ENCODE measurements around the gene EIF2S1. TPM values are rescaled to one million over a fixed set of nuclear protein-coding genes. Genes with fewer than 3 reads are reported as not detected.

EIF2S1 gene
- total RNA-seq, 8 experiments from 2014 or later: 81.3 to 176 (median 105) TPM

- H3K27ac ChIP-seq: no peak overlapping the region
- H3K4me1 ChIP-seq (replicated peaks in 1 of 2): peaks cover 18 to 26% of the 10 kb centered on the region in 2 donors
- H3K4me3 ChIP-seq: peak overlapping the region in 4 of 5 donors; percentile 49 to 81 (median 62)
- ATAC-seq (replicated peaks in 6 of 8): no peak
- in situ Hi-C loops (cut with MboI; ENCODE audit: low pct_unique_long_range_greater_than_20kb in 2 of 9, low sequenced_read_pairs in 9 of 9, unreplicated experiment in 9 of 9): no loop called here
- 4 to 64% (median 29%) methylated on average over 2 to 4 of the region's 4 CpGs; no CpG with 5 or more reads in 3 of the 10 experiments for WGBS, 10 experiments
These were observed 2.8 kb upstream of the EIF2S1 start for GRCh38 chr14:67357186-67357968.

- H3K4me1 ChIP-seq (replicated peaks in 1 of 2): peaks cover 18 to 26% of the 10 kb centered on the region in 2 donors
- no peak for ATAC-seq (replicated peaks in 6 of 8)
- 0 to 100% (median 0%) methylated on average over 1 to 5 of the region's 9 CpGs; no CpG with 5 or more reads in 3 of the 10 experiments for WGBS, 10 experiments
- no peak overlapping the region for H3K27ac ChIP-seq
- H3K4me3 ChIP-seq: peak overlapping the region; percentile 42 to 81 (median 56)
- in situ Hi-C loops (cut with MboI; ENCODE audit: low pct_unique_long_range_greater_than_20kb in 2 of 9, low sequenced_read_pairs in 9 of 9, unreplicated experiment in 9 of 9): no loop called here
These were observed 2.2 kb upstream of the EIF2S1 start for GRCh38 chr14:67357969-67358354.

GRCh38 chr14:67358924-67359774, 979 bp upstream of the EIF2S1 start:
- WGBS, 10 experiments: 0 to 3% (median 0%) methylated on average over 7 to 24 of the region's 38 CpGs
- Histone ChIP-seq H3K4me3 (peak overlapping the region; percentile 42 to 81 (median 56)), H3K27ac (peak overlapping the region; percentile 27 to 78), H3K4me1 (replicated peaks in 1 of 2) (peaks cover 18 to 26% of the 10 kb centered on the region in 2 donors)
- in situ Hi-C loops (cut with MboI; ENCODE audit: low pct_unique_long_range_greater_than_20kb in 2 of 9, low sequenced_read_pairs in 9 of 9, unreplicated experiment in 9 of 9): no loop called here
- ATAC-seq (replicated peaks in 6 of 8): peak; percentile 4 to 29 (median 6)

GRCh38 chr14:67360470-67361206, 510 bp downstream of the EIF2S1 start:
- peak overlapping the region; percentile 42 to 81 (median 56) for H3K4me3 ChIP-seq
- in situ Hi-C loops (cut with MboI; ENCODE audit: low pct_unique_long_range_greater_than_20kb in 2 of 9, low sequenced_read_pairs in 9 of 9, unreplicated experiment in 9 of 9): no loop called here
- 0 to 5% (median 3%) methylated on average over 1 to 24 of the region's 34 CpGs; no CpG with 5 or more reads in 1 of the 10 experiments for WGBS, 10 experiments
- peaks cover 18 to 26% of the 10 kb centered on the region in 2 donors for H3K4me1 ChIP-seq (replicated peaks in 1 of 2)
- H3K27ac ChIP-seq: peak overlapping the region; percentile 93 to 99
- ATAC-seq (replicated peaks in 6 of 8): peak; percentile 14 to 34 (median 16)

GRCh38 chr14:67365476-67365875, 5.3 kb downstream of the EIF2S1 start:
- WGBS, 10 experiments: 70 to 100% (median 92%) methylated on average over 2 to 4 of the region's 4 CpGs
- Histone ChIP-seq H3K4me3 (no peak overlapping the region), H3K27ac (no peak overlapping the region), H3K4me1 (replicated peaks in 1 of 2) (peaks cover 4 to 9% of the 10 kb centered on the region in 2 donors)
- in situ Hi-C loops (cut with MboI; ENCODE audit: low pct_unique_long_range_greater_than_20kb in 2 of 9, low sequenced_read_pairs in 9 of 9, unreplicated experiment in 9 of 9): no loop called here
- no peak for ATAC-seq (replicated peaks in 6 of 8)

GRCh38 chr14:67370830-67371229, 10.7 kb downstream of the EIF2S1 start:
- no peak for ATAC-seq (replicated peaks in 6 of 8)
- Histone ChIP-seq H3K27ac (no peak overlapping the region), H3K4me1 (replicated peaks in 1 of 2) (no peaks in the 10 kb centered on the region), H3K4me3 (no peak overlapping the region)
- in situ Hi-C loops (cut with MboI; ENCODE audit: low pct_unique_long_range_greater_than_20kb in 2 of 9, low sequenced_read_pairs in 9 of 9, unreplicated experiment in 9 of 9): no loop called here
- WGBS, 10 experiments: 60 to 100% (median 90%) methylated on average over 1 to 5 of the region's 5 CpGs; no CpG with 5 or more reads in 2 of the 10 experiments

GRCh38 chr14:67371247-67372148, 11.4 kb downstream of the EIF2S1 start:
- Histone ChIP-seq H3K4me3 (no peak overlapping the region), H3K27ac (no peak overlapping the region), H3K4me1 (replicated peaks in 1 of 2) (no peaks in the 10 kb centered on the region)
- in situ Hi-C loops (cut with MboI; ENCODE audit: low pct_unique_long_range_greater_than_20kb in 2 of 9, low sequenced_read_pairs in 9 of 9, unreplicated experiment in 9 of 9): no loop called here
- WGBS, 10 experiments: 92 to 100% (median 100%) methylated on average over 1 to 4 of the region's 4 CpGs; no CpG with 5 or more reads in 1 of the 10 experiments
- ATAC-seq (replicated peaks in 6 of 8): no peak

GRCh38 chr14:67372833-67373232, 12.7 kb downstream of the EIF2S1 start:
- Histone ChIP-seq H3K4me3 (no peak overlapping the region), H3K27ac (no peak overlapping the region), H3K4me1 (replicated peaks in 1 of 2) (no peaks in the 10 kb centered on the region)
- in situ Hi-C loops (cut with MboI; ENCODE audit: low pct_unique_long_range_greater_than_20kb in 2 of 9, low sequenced_read_pairs in 9 of 9, unreplicated experiment in 9 of 9): no loop called here
- no peak for ATAC-seq (replicated peaks in 6 of 8)
- 85 to 100% (median 100%) methylated on average over 1 of the region's 1 CpG; no CpG with 5 or more reads in 1 of the 10 experiments for WGBS, 10 experiments

- no peaks in the 10 kb centered on the region for H3K4me1 ChIP-seq (replicated peaks in 1 of 2)
- 67 to 100% (median 85%) methylated on average over 1 to 2 of the region's 2 CpGs; no CpG with 5 or more reads in 2 of the 10 experiments for WGBS, 10 experiments
- no peak overlapping the region for H3K4me3 ChIP-seq
- ATAC-seq (replicated peaks in 6 of 8): no peak
- H3K27ac ChIP-seq: no peak overlapping the region
- in situ Hi-C loops (cut with MboI; ENCODE audit: low pct_unique_long_range_greater_than_20kb in 2 of 9, low sequenced_read_pairs in 9 of 9, unreplicated experiment in 9 of 9): no loop called here
These were observed 13.2 kb downstream of the EIF2S1 start for GRCh38 chr14:67373347-67373746.

- Histone ChIP-seq H3K4me1 (replicated peaks in 1 of 2) (no peaks in the 10 kb centered on the region), H3K27ac (no peak overlapping the region), H3K4me3 (no peak overlapping the region)
- ATAC-seq (replicated peaks in 6 of 8): no peak
- in situ Hi-C loops (cut with MboI; ENCODE audit: low pct_unique_long_range_greater_than_20kb in 2 of 9, low sequenced_read_pairs in 9 of 9, unreplicated experiment in 9 of 9): no loop called here
These were observed 17.8 kb downstream of the EIF2S1 start for GRCh38 chr14:67377916-67378315.

- no peak overlapping the region for H3K27ac ChIP-seq
- H3K4me3 ChIP-seq: no peak overlapping the region
- in situ Hi-C loops (cut with MboI; ENCODE audit: low pct_unique_long_range_greater_than_20kb in 2 of 9, low sequenced_read_pairs in 9 of 9, unreplicated experiment in 9 of 9): no loop called here
- 75 to 100% (median 100%) methylated on average over 1 to 2 of the region's 2 CpGs; no CpG with 5 or more reads in 3 of the 10 experiments for WGBS, 10 experiments
- no peak for ATAC-seq (replicated peaks in 6 of 8)
- H3K4me1 ChIP-seq (replicated peaks in 1 of 2): no peaks in the 10 kb centered on the region
These were observed 25.0 kb downstream of the EIF2S1 start for GRCh38 chr14:67385120-67385519.

- in situ Hi-C loops (cut with MboI; ENCODE audit: low pct_unique_long_range_greater_than_20kb in 2 of 9, low sequenced_read_pairs in 9 of 9, unreplicated experiment in 9 of 9): no loop called here
- ATAC-seq (replicated peaks in 6 of 8): no peak
These were observed 25.5 kb downstream of the EIF2S1 start for GRCh38 chr14:67385618-67386017.

More at GRCh38 chr14:67385618-67386017, 25.5 kb downstream of the EIF2S1 start:
- H3K4me1 ChIP-seq (replicated peaks in 1 of 2): no peaks in the 10 kb centered on the region
- no peak overlapping the region for H3K4me3 ChIP-seq
- no peak overlapping the region for H3K27ac ChIP-seq
- 80 to 100% (median 100%) methylated on average over 1 to 2 of the region's 2 CpGs for WGBS, 10 experiments
